ENCODE results near the gene RHBDL1. TPM values are rescaled to one million over a fixed set of nuclear protein-coding genes. Genes with fewer than 3 reads are reported as not detected.

The RHBDL1 gene
- polyA plus RNA-seq, 2 donors, result 0.49 to 1.7 TPM

DNA sequence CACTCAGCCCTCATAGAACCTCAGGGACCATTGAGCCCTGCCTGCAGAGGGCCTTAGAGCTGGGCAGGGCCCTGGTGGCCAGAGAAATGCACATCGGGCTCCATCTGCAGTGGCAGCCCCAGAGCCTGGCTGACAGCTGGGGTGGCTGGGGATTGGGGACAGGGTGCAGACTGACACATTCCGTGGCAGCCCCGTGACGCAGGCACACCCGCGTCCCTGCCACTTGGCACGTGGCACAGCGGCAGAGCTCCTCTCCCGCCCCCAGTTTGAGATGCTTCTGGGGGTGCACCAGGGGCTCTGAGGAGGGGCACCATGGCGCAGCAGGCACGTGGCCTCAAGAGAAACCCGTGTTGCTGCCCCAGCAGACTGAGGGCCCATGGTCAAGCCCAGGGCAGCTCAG is 27.9 kb downstream of the RHBDL1 start:
- Histone ChIP-seq H3K4me1 (ENCODE audit: control insufficient read depth in 2 of 2, insufficient read depth in 2 of 2, low read length in 1 of 2) (peaks cover 10 to 20% of the 10 kb centered on the region in 2 donors), H3K9me3 (ENCODE audit: control insufficient read depth in 2 of 2, insufficient read depth in 1 of 2, low read depth in 1 of 2, low read length in 1 of 2) (no peaks in the 10 kb centered on the region), H3K27me3 (ENCODE audit: control insufficient read depth in 1 of 2, insufficient read depth in 2 of 2, low read length in 2 of 2) (peaks cover 6 to 36% of the 10 kb centered on the region in 2 donors), H3K4me3 (ENCODE audit: low read depth in 1 of 2, low read length in 2 of 2) (no peak overlapping the region), H3K27ac (ENCODE audit: low read depth in 2 of 2, low read length in 1 of 2) (no peak overlapping the region), H3K36me3 (ENCODE audit: control insufficient read depth in 2 of 2, insufficient read depth in 2 of 2, low read length in 1 of 2) (no peaks in the 10 kb centered on the region)
- 70 to 80% methylated on average over 12 of the region's 12 CpGs for WGBS, 2 donors

DNA sequence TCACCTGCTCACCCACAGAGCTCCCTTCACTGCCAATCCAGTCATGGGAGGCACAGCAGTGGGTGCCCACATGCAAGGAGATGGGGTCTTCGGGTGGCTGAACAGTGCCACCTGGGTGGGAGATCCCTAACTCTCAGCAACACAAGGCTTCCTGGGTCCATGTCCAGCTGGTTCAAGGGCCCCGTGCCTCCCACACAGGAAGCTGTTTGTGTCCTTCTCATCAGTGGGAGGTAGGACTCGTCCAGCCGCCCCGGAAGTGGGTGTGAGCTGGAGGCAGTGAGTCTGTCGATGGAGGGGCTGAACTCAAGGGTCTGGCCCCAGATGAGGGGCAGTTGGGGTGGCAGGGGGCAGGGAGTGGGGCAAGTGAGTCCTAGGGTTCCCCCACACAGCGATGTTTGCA is 28.6 kb downstream of the RHBDL1 start:
- Histone ChIP-seq H3K9me3 (ENCODE audit: control insufficient read depth in 2 of 2, insufficient read depth in 1 of 2, low read depth in 1 of 2, low read length in 1 of 2) (no peaks in the 10 kb centered on the region), H3K4me1 (ENCODE audit: control insufficient read depth in 2 of 2, insufficient read depth in 2 of 2, low read length in 1 of 2) (peaks cover 10 to 20% of the 10 kb centered on the region in 2 donors), H3K27ac (ENCODE audit: low read depth in 2 of 2, low read length in 1 of 2) (no peak overlapping the region), H3K36me3 (ENCODE audit: control insufficient read depth in 2 of 2, insufficient read depth in 2 of 2, low read length in 1 of 2) (no peaks in the 10 kb centered on the region), H3K27me3 (ENCODE audit: control insufficient read depth in 1 of 2, insufficient read depth in 2 of 2, low read length in 2 of 2) (peaks cover 6 to 37% of the 10 kb centered on the region in 2 donors), H3K4me3 (ENCODE audit: low read depth in 1 of 2, low read length in 2 of 2) (no peak overlapping the region)
- 69 to 72% methylated on average over 6 to 7 of the region's 7 CpGs for WGBS, 2 donors

DNA sequence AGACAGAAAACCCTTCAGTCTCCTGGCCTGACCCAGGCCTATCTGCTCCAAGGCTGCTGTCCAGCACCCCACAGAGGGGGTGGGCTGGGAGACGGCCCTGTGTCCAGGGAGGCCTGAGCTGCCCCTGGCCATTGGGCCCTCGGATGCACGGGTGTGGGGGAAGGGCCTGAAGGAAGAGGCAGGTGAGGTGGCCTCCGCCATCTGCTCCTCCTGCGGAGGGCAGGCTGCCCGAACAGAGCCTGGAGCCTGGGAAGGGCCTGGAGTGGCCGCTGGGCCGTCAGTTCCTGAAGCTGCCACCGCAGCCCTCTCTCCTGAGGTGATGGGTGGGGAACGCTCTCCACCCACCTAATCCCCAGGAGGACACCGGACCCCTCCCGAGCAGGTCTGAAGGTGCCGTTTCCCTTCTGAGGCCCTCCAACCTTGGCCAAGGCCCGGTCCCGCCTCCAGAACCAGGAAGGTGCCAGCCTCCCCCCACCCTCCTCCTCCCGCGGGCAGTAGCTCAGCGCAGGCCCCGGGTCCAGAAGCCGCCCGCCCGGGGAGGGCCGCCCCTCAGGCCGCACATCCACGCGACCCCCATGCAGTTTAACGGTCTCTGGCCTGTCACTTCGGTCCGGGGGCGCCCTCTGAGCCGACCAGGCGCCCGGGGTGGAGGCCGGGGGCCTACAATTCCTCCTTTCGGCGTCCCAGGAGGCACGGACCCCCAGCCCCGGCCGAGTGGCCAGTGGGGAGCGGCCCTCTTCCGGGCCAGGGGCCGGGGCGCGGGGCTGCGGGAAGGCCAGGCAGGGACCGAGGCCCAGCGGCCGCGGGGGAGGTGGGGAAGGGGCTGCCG is 29.3 kb downstream of the RHBDL1 start:
- peaks cover 6 to 41% of the 10 kb centered on the region in 2 donors for H3K27me3 ChIP-seq (ENCODE audit: control insufficient read depth in 1 of 2, insufficient read depth in 2 of 2, low read length in 2 of 2)
- H3K27ac ChIP-seq (ENCODE audit: low read depth in 2 of 2, low read length in 1 of 2), result no peak overlapping the region
- H3K9me3 ChIP-seq (ENCODE audit: control insufficient read depth in 2 of 2, insufficient read depth in 1 of 2, low read depth in 1 of 2, low read length in 1 of 2), result no peaks in the 10 kb centered on the region
- H3K4me3 ChIP-seq (ENCODE audit: low read depth in 1 of 2, low read length in 2 of 2), result peak overlapping the region in 1 of 2 donors; percentile 36
- H3K4me1 ChIP-seq (ENCODE audit: control insufficient read depth in 2 of 2, insufficient read depth in 2 of 2, low read length in 1 of 2), result peaks cover 10 to 20% of the 10 kb centered on the region in 2 donors
- WGBS, 2 donors, result 9 to 11% methylated on average over 31 to 50 of the region's 50 CpGs
- no peaks in the 10 kb centered on the region for H3K36me3 ChIP-seq (ENCODE audit: control insufficient read depth in 2 of 2, insufficient read depth in 2 of 2, low read length in 1 of 2)

DNA sequence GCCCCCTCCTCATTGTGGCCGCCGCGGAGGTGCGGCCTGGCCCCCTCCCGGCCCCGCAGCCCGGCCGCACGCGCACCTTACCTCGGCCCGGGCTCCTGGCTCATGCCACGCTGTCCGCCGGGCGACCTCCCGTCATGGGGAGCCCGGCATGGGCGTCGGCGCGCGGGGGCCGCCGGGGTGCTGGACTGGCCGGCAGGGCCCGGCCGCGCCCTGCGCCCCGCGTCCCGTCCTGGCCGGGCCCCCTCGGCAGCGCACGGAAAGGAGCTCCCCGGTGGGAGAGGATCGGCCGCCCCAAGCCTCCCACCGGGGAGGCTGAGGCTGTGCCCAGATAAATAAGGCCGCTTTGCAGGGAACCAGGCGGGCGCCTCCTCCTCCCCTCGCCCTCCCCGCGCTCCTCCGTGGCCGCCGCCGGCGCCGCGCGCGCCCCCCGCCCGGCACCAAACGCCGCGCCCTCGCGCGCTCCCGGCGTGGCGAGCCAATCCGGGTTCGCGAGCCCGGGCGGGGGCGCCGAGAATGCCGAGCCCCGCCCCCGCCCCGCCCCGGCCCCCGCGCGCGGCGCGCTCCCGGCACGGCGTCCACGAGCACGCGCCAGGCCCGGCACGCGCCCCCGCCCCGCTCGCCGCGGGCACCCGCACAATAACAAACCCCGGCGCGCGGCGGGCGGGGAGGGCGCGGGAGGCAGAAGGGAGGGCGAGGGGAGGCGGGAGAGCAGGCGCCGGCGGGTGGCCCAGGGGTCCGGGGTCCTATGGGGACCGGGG is 30.1 kb downstream of the RHBDL1 start, which contains the start of gene FBXL16:
Gene FBXL16, minus strand, starts transcription at position 371 of the 758 bp plus-strand sequence. CDS start 8,396 bp downstream, outside the sequence.
- Histone ChIP-seq H3K9me3 (ENCODE audit: control insufficient read depth in 2 of 2, insufficient read depth in 1 of 2, low read depth in 1 of 2, low read length in 1 of 2) (no peaks in the 10 kb centered on the region), H3K4me3 (ENCODE audit: low read depth in 1 of 2, low read length in 2 of 2) (peak within 1 kb of the TSS; percentile 23 to 36), H3K27me3 (ENCODE audit: control insufficient read depth in 1 of 2, insufficient read depth in 2 of 2, low read length in 2 of 2) (peaks cover 6 to 41% of the 10 kb centered on the region in 2 donors), H3K4me1 (ENCODE audit: control insufficient read depth in 2 of 2, insufficient read depth in 2 of 2, low read length in 1 of 2) (peaks cover 10 to 20% of the 10 kb centered on the region in 2 donors), H3K27ac (ENCODE audit: low read depth in 2 of 2, low read length in 1 of 2) (no peak within 1 kb of the TSS), H3K36me3 (ENCODE audit: control insufficient read depth in 2 of 2, insufficient read depth in 2 of 2, low read length in 1 of 2) (no peaks in the 10 kb centered on the region)
- WGBS, 2 donors, result 0 to 1% methylated on average over 27 to 115 of the region's 115 CpGs

DNA sequence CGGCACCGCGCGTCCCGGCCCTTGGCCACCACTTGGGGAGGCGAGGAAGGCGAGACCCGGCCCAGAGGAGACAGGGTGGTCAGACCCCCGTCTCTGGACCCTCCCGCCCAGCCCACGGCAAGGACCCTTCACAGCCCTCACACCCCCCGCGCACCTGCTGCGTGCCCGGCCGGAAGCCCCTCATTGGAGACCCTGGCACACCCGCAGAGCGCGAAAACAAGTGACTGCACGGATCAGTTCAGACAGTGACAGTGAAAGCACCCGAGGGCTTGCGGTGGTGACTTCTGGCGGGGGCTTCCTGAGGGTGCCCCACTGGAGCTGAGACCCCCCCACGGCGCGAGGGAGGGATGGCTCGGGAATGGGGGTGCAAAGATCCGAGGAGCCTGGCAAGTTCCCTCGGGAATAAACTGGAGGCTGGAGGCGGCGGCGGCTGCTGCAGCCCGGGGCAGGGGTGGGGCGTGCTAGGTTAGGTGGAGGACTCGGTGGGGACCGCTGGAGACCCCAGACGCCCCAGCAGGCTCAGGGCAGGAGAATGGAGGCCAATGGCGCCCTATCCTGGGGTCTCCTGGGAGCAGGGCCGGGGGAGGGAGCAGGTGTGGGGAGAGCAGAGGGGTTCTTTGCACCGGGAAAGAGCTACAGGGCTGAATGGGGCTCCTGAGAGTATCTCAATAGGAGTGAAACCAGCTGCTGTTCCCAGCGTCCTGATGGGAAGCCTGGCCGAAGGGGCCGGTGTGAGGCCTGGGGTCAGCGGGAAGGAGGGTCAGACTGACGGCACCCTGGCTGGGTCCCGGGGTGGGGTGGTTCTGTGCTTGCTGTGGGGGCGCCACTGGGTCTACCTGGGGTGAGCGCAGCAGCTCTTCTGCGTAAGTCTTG is 31.0 kb downstream of the RHBDL1 start:
- peak overlapping the region in 1 of 2 donors; percentile 36 for H3K4me3 ChIP-seq (ENCODE audit: low read depth in 1 of 2, low read length in 2 of 2)

DNA sequence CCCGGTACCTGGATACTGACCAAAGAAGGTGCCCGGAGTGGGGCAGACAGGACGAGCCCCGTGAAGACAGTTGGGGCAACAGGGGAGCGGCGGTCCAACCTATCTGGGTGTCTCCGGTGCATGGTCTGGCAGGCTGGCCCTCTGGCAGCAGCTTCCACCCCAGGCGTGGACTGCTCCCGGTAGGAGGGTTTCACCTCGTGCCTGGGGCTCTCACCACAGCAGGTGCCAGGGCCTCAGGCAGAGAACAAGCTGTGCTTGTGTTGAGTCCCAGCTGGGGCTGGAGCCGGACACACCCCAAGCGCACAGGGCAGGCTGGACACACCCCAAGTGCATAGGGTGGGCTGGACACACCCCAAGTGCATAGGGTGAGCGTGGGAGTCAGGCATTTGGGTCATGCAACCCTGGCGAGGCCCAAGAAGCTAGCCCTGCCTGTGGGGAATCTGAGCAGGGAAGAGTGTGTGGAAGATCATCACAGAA is 31.6 kb downstream of the RHBDL1 start:
- Histone ChIP-seq H3K4me3 (ENCODE audit: low read depth in 1 of 2, low read length in 2 of 2) (no peak overlapping the region), H3K9me3 (ENCODE audit: control insufficient read depth in 2 of 2, insufficient read depth in 1 of 2, low read depth in 1 of 2, low read length in 1 of 2) (no peaks in the 10 kb centered on the region), H3K27ac (ENCODE audit: low read depth in 2 of 2, low read length in 1 of 2) (no peak overlapping the region), H3K27me3 (ENCODE audit: control insufficient read depth in 1 of 2, insufficient read depth in 2 of 2, low read length in 2 of 2) (peaks cover 0 to 31% of the 10 kb centered on the region in 2 donors), H3K36me3 (ENCODE audit: control insufficient read depth in 2 of 2, insufficient read depth in 2 of 2, low read length in 1 of 2) (no peaks in the 10 kb centered on the region), H3K4me1 (ENCODE audit: control insufficient read depth in 2 of 2, insufficient read depth in 2 of 2, low read length in 1 of 2) (peaks cover 10 to 18% of the 10 kb centered on the region in 2 donors)
- 25 to 29% methylated on average over 12 to 14 of the region's 14 CpGs for WGBS, 2 donors

More for the DNA sequence above, 31.0 kb downstream of the RHBDL1 start:
- no peak overlapping the region for H3K27ac ChIP-seq (ENCODE audit: low read depth in 2 of 2, low read length in 1 of 2)
- H3K36me3 ChIP-seq (ENCODE audit: control insufficient read depth in 2 of 2, insufficient read depth in 2 of 2, low read length in 1 of 2), result no peaks in the 10 kb centered on the region
- 2 to 4% methylated on average over 48 to 49 of the region's 49 CpGs for WGBS, 2 donors
- no peaks in the 10 kb centered on the region for H3K9me3 ChIP-seq (ENCODE audit: control insufficient read depth in 2 of 2, insufficient read depth in 1 of 2, low read depth in 1 of 2, low read length in 1 of 2)
- peaks cover 10 to 18% of the 10 kb centered on the region in 2 donors for H3K4me1 ChIP-seq (ENCODE audit: control insufficient read depth in 2 of 2, insufficient read depth in 2 of 2, low read length in 1 of 2)
- peaks cover 6 to 36% of the 10 kb centered on the region in 2 donors for H3K27me3 ChIP-seq (ENCODE audit: control insufficient read depth in 1 of 2, insufficient read depth in 2 of 2, low read length in 2 of 2)

DNA sequence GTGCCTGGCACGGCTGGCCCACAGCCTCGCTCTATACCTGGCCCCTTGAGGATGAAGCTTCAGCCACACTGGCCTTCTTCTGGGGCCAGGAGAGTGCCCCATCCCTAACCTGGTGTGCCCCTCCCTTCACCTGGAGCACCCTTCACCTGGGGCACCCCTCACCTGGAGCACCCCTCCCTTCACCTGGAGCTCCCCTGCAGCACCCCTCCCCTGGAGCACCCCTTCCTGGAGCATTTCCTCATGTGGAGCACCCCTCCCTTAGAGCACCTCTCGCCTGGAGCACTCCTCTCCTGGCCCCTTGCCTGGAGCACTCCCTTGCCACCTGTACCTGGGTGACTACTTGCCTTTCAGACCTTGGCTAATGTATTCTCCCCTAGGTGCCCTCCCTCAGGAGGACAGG is 32.5 kb downstream of the RHBDL1 start:
- WGBS, 2 donors, result 42 to 60% methylated on average over 3 of the region's 3 CpGs
- H3K9me3 ChIP-seq (ENCODE audit: control insufficient read depth in 2 of 2, insufficient read depth in 1 of 2, low read depth in 1 of 2, low read length in 1 of 2), result no peaks in the 10 kb centered on the region
- no peak overlapping the region for H3K4me3 ChIP-seq (ENCODE audit: low read depth in 1 of 2, low read length in 2 of 2)
- no peak overlapping the region for H3K27ac ChIP-seq (ENCODE audit: low read depth in 2 of 2, low read length in 1 of 2)
- H3K36me3 ChIP-seq (ENCODE audit: control insufficient read depth in 2 of 2, insufficient read depth in 2 of 2, low read length in 1 of 2), result no peaks in the 10 kb centered on the region
- H3K4me1 ChIP-seq (ENCODE audit: control insufficient read depth in 2 of 2, insufficient read depth in 2 of 2, low read length in 1 of 2), result peaks cover 10 to 18% of the 10 kb centered on the region in 2 donors
- peaks cover 0 to 27% of the 10 kb centered on the region in 2 donors for H3K27me3 ChIP-seq (ENCODE audit: control insufficient read depth in 1 of 2, insufficient read depth in 2 of 2, low read length in 2 of 2)

DNA sequence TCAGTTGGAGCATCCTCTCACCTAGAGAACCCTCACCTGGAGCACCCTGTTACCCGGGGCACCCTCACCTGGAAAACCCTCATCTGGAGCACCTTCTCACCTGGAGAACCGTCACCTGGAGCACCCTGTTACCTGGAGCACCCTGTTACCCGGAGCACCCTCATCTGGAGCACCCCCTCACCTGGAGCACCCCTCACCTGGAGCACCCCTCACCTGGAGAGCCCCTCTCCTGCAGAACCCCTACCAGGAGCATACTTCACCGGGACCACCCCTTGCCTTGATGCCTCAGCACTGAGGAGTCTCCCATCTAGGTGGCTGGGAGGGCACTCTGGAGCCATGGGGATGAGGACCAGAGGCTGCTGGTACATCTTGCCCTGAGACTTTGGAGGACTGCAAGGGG is 33.5 kb downstream of the RHBDL1 start:
- no peaks in the 10 kb centered on the region for H3K36me3 ChIP-seq (ENCODE audit: control insufficient read depth in 2 of 2, insufficient read depth in 2 of 2, low read length in 1 of 2)
- no peak overlapping the region for H3K27ac ChIP-seq (ENCODE audit: low read depth in 2 of 2, low read length in 1 of 2)
- WGBS, 2 donors, result 58 to 80% methylated on average over 4 of the region's 4 CpGs
- H3K4me1 ChIP-seq (ENCODE audit: control insufficient read depth in 2 of 2, insufficient read depth in 2 of 2, low read length in 1 of 2), result peaks cover 10 to 18% of the 10 kb centered on the region in 2 donors
- H3K27me3 ChIP-seq (ENCODE audit: control insufficient read depth in 1 of 2, insufficient read depth in 2 of 2, low read length in 2 of 2), result peaks cover 0 to 23% of the 10 kb centered on the region in 2 donors
- no peak overlapping the region for H3K4me3 ChIP-seq (ENCODE audit: low read depth in 1 of 2, low read length in 2 of 2)
- H3K9me3 ChIP-seq (ENCODE audit: control insufficient read depth in 2 of 2, insufficient read depth in 1 of 2, low read depth in 1 of 2, low read length in 1 of 2), result no peaks in the 10 kb centered on the region

Measured in esophagus (tissue), 2 donors.